A549 (cell line): ENCODE results near the gene TNFAIP6. TPM values are rescaled to one million over a fixed set of nuclear protein-coding genes. Genes with fewer than 3 reads are reported as not detected.

ENCODE experiments used
- ATAC-seq, 2 experiments: fragments of 200-7000 bp in 1 of 2; fragments of >200 bp in 1 of 2; cut with Nextera tagmentation in 1 of 2; cut with Tn5 transposase in 1 of 2; 3 replicates each; pipeline versions ENCODE4 v1.8.0 to v1.9.1; 2018 to 2020; ENCODE audit warnings: mild to moderate bottlenecking in 1 of 2, moderate library complexity in 1 of 2
- CTCF ChIA-PET: fragments of 300-600 bp; sonication (Branson Sonifier 250); formaldehyde crosslinking; extraction: SDS; loops from one replicate; lab custom pipeline; 2021; ENCODE audit warnings: antibody characterized with exemption, inconsistent platforms; lab: Yijun Ruan, JAX
- POLR2A ChIA-PET: fragments of 350-600 bp; formaldehyde crosslinking; extraction: SDS; loops from one replicate; lab custom pipeline; 2021; ENCODE audit warnings: antibody characterized with exemption, inconsistent platforms; lab: Yijun Ruan, JAX
- DNase-seq, 2 experiments: peaks; one replicate each; pipeline versions ENCODE4 v3.0.0 to v3.0.0-alpha.2; 2011 to 2016; ENCODE audit warnings: low read depth in 1 of 2, low spot score in 1 of 2
- FAIRE-seq: peaks from 2 replicates; lab custom pipeline; 2011; peaks lifted over from hg19 to GRCh38; lab: Jason Lieb, UNC
- H3K27ac ChIP-seq, 2 experiments: fragments of >200 bp; sonication (Bioruptor Twin); formaldehyde crosslinking; 3 replicates each; pipeline ENCODE4 v1.5.1; 2016 to 2017
- H3K4me1 ChIP-seq: fragments of >200 bp; sonication (Bioruptor Twin); formaldehyde crosslinking; 3 replicates; pipeline ENCODE4 v1.6.1; 2016
- H3K4me2 ChIP-seq: fragments of >200 bp; sonication (Bioruptor Twin); formaldehyde crosslinking; 3 replicates; pipeline ENCODE4 v1.6.1; 2016
- H3K4me3 ChIP-seq: fragments of >200 bp; sonication (Bioruptor Twin); formaldehyde crosslinking; 3 replicates; pipeline ENCODE4 v1.5.1; 2016
- H3K9me3 ChIP-seq: fragments of >200 bp; sonication (Bioruptor Twin); formaldehyde crosslinking; 3 replicates; pipeline ENCODE4 v1.6.1; 2016
- CBX2 ChIP-seq: fragments of 200-600 bp; sonication (generic); IDR thresholded peaks from 2 replicates; pipeline ENCODE4 v1.6.1; 2016; ENCODE audit warnings: low read depth, mild to moderate bottlenecking, borderline replicate concordance
- CEBPB ChIP-seq, 2 experiments: fragments of >200 bp in 1 of 2; sonication (Bioruptor Twin) in 1 of 2; formaldehyde crosslinking in 1 of 2; IDR thresholded peaks; 2 replicates each; pipeline ENCODE4 v1.6.1; 2012 to 2016
- CHD2 ChIP-seq: fragments of 150-350 bp; IDR thresholded peaks from 2 replicates; pipeline ENCODE4 v1.6.1; 2014; ENCODE audit warnings: low read length; ENCODE audit not compliant: partially characterized antibody
- CHD4 ChIP-seq: fragments of 200-600 bp; sonication (generic); IDR thresholded peaks from 2 replicates; pipeline ENCODE4 v1.6.1; 2016; ENCODE audit warnings: antibody characterized with exemption, mild to moderate bottlenecking, borderline replicate concordance
- E2F6 ChIP-seq: IDR thresholded peaks from 2 replicates; pipeline ENCODE4 v1.6.1; 2012; ENCODE audit warnings: low read depth, borderline replicate concordance
- EHMT2 ChIP-seq: fragments of 200-600 bp; sonication (generic); IDR thresholded peaks from 2 replicates; pipeline ENCODE4 v1.6.1; 2016; ENCODE audit warnings: antibody characterized with exemption, low read depth, mild to moderate bottlenecking, moderate library complexity
- FOSB ChIP-seq: fragments of 250-450 bp; sonication (Bioruptor Pico); IDR thresholded peaks from 2 replicates; pipeline ENCODE4 v1.5.0; 2020; ENCODE audit warnings: mild to moderate bottlenecking, moderate library complexity
- FOSL2 ChIP-seq, 2 experiments: fragments of 450-650 bp in 1 of 2; fragments of >200 bp in 1 of 2; sonication (Bioruptor Twin) in 1 of 2; formaldehyde crosslinking; IDR thresholded peaks; 2 replicates each; pipeline versions ENCODE4 v1.5.0 to v1.6.1; 2016 to 2020; ENCODE audit warnings: mild to moderate bottlenecking in 1 of 2, moderate library complexity in 1 of 2
- HDAC2 ChIP-seq: fragments of 200-600 bp; sonication (generic); IDR thresholded peaks from 2 replicates; pipeline ENCODE4 v1.6.1; 2016
- HES2 ChIP-seq: fragments of >200 bp; sonication (Bioruptor Twin); formaldehyde crosslinking; IDR thresholded peaks from 2 replicates; pipeline ENCODE4 v1.6.1; 2016
- HOXB13 ChIP-seq: fragments of 250-450 bp; sonication (Bioruptor Pico); IDR thresholded peaks from 2 replicates; pipeline ENCODE4 v1.5.0; 2020; ENCODE audit warnings: low read depth, mild to moderate bottlenecking, moderate library complexity
- JUNB ChIP-seq: fragments of >200 bp; sonication (Bioruptor Twin); formaldehyde crosslinking; IDR thresholded peaks from 2 replicates; pipeline ENCODE4 v1.6.1; 2016
- MAZ ChIP-seq: fragments of 150-350 bp; IDR thresholded peaks from 2 replicates; pipeline ENCODE4 v1.6.1; 2014; ENCODE audit warnings: antibody characterized with exemption, low read depth, low read length, borderline replicate concordance
- PHF8 ChIP-seq: fragments of 200-600 bp; sonication (generic); IDR thresholded peaks from 2 replicates; pipeline ENCODE4 v1.6.1; 2016; ENCODE audit warnings: low read depth, mild to moderate bottlenecking, antibody characterized with exemption, moderate library complexity, borderline replicate concordance
- POLR2A ChIP-seq: IDR thresholded peaks from 2 replicates; pipeline ENCODE4 v1.6.1; 2012; ENCODE audit warnings: mild to moderate bottlenecking, low read length
- REST ChIP-seq: fragments of 200-600 bp; sonication (generic); IDR thresholded peaks from 2 replicates; pipeline ENCODE4 v1.6.1; 2016; ENCODE audit warnings: antibody characterized with exemption, mild to moderate bottlenecking, moderate library complexity
- SMC3 ChIP-seq: fragments of >200 bp; sonication (Bioruptor Twin); formaldehyde crosslinking; IDR thresholded peaks from 3 replicates; pipeline ENCODE4 v1.6.1; 2018; ENCODE audit warnings: inconsistent platforms
- SREBF2 ChIP-seq: fragments of 450-650 bp; IDR thresholded peaks from 2 replicates; pipeline ENCODE4 v1.6.1; 2014; ENCODE audit warnings: mild to moderate bottlenecking, moderate library complexity
- ZNF302 ChIP-seq: fragments of 250-450 bp; sonication (Bioruptor Pico); IDR thresholded peaks from 2 replicates; pipeline ENCODE4 v1.9.0; 2021; ENCODE audit warnings: inconsistent platforms, mild to moderate bottlenecking, moderate library complexity
- WGBS: methylation state at CpG from one replicate; pipeline ENCODE4 v1.1.6; 2017; ENCODE audit errors: missing lambda C conversion rate; 5-methylcytosine and 5-hydroxymethylcytosine counted together
- polyA plus RNA-seq, 4 experiments: library from polyadenylated mRNA; depleted of rRNA in 3 of 4; stranded (reverse); fragments of >200 nt; fragmentation: RNase III in 1 of 4; extraction: RNeasy Plus Mini Kit Qiagen cat#74134 plus additional on column Dnase treatment in 1 of 4; gene quantifications; 2 replicates in 3 of 4; 3 replicates in 1 of 4; pipeline ENCODE4 v1.2.3, GENCODE V29; 2011 to 2017

TNFAIP6 gene
- polyA plus RNA-seq, 2 of the 4 experiments (the other 2 are of a cell fraction), result 3.3 to 4.5 TPM

GRCh38 chr2:151367571-151367970 lies 10.2 kb downstream of the TNFAIP6 start:
- ChIA-PET POLR2A (no interaction called here), CTCF (interaction anchor here (1.0 kb wide), 1 partner anchor 1938 kb away, joined by 3 read pairs; no protein-coding TSS in a partner anchor)
- DNase-seq (no peak), ATAC-seq (no peak), FAIRE-seq (no peak)
- no peak overlapping the region for H3K27ac ChIP-seq
- 85% methylated on average over 2 of the region's 2 CpGs for WGBS
- H3K9me3 ChIP-seq, result no peaks in the 10 kb centered on the region
- H3K4me1 ChIP-seq, result no peaks in the 10 kb centered on the region
- TF ChIP-seq CEBPB (IDR thresholded peaks at IDR 0.05), result no peak
- TF ChIP-seq HDAC2, result no peak
- TF ChIP-seq SREBF2, result no peak
- TF ChIP-seq CHD4, result no peak
- TF ChIP-seq HOXB13 (CRISPR knock-in tag), result no peak
- TF ChIP-seq PHF8, result no peak
- TF ChIP-seq SMC3, result no peak
- no peak overlapping the region for H3K4me3 ChIP-seq
- no peak overlapping the region for H3K4me2 ChIP-seq

GRCh38 chr2:151374436-151374835 lies 17.0 kb downstream of the TNFAIP6 start:
- WGBS, result 6% methylated on average over 3 of the region's 3 CpGs
- CTCF ChIA-PET, result no interaction called here

More at GRCh38 chr2:151374436-151374835, 17.0 kb downstream of the TNFAIP6 start:
- Histone ChIP-seq H3K4me1 (peaks cover 14% of the 10 kb centered on the region), H3K27ac (peak overlapping the region; percentile 61 to 73), H3K4me3 (no peak overlapping the region), H3K9me3 (no peaks in the 10 kb centered on the region), H3K4me2 (peak overlapping the region; percentile 48)
- FAIRE-seq (no peak), ATAC-seq (peak; percentile 82 to 85), DNase-seq (peak; percentile 34 to 60)
- TF ChIP-seq ZNF302 (no peak), SMC3 (no peak), REST (no peak), CBX2 (no peak), JUNB (0 out of 2 replicates have a peak, but pooled peaks have one; percentile 25), HDAC2 (no peak), FOSB (CRISPR knock-in tag) (no peak), CHD2 (no peak), E2F6 (no peak), HES2 (no peak), POLR2A (no peak), FOSL2 (IDR thresholded peaks at IDR 0.05) (peak; percentile 39; the same call in 1 of the 2 replicates), FOSL2 (CRISPR knock-in tag; IDR thresholded peaks at IDR 0.05) (peak; percentile 55), EHMT2 (no peak), MAZ (no peak)
- POLR2A ChIA-PET, result no interaction called here
